ENCODE results near the gene MYO16.

MYO16 gene

GRCh38 chr13:108676620-108677019, 47.2 kb downstream of the MYO16 start:
- no peak for TF ChIP-seq CTCF (IDR thresholded peaks at IDR 0.05; ENCODE audit: low read depth, low read length)
- no peak for DNase-seq (ENCODE audit: extremely low read depth, low read depth)

- DNase-seq (ENCODE audit: extremely low read depth, low read depth) = no peak
- no peak for TF ChIP-seq CTCF (IDR thresholded peaks at IDR 0.05; ENCODE audit: low read depth, low read length)
Observed at GRCh38 chr13:108677806-108678205, 48.4 kb downstream of the MYO16 start.

- no peak for TF ChIP-seq CTCF (IDR thresholded peaks at IDR 0.05; ENCODE audit: low read depth, low read length)
- no peak for DNase-seq (ENCODE audit: extremely low read depth, low read depth)
Observed at GRCh38 chr13:108680011-108680410, 50.6 kb downstream of the MYO16 start.

GRCh38 chr13:108681986-108682575, 52.7 kb downstream of the MYO16 start:
- DNase-seq (ENCODE audit: extremely low read depth, low read depth) = no peak
- no peak for TF ChIP-seq CTCF (IDR thresholded peaks at IDR 0.05; ENCODE audit: low read depth, low read length)

- TF ChIP-seq CTCF (IDR thresholded peaks at IDR 0.05; ENCODE audit: low read depth, low read length) = no peak
- DNase-seq (ENCODE audit: extremely low read depth, low read depth) = no peak
Observed at GRCh38 chr13:108682714-108683113, 53.3 kb downstream of the MYO16 start.

GRCh38 chr13:108686027-108686426, 56.6 kb downstream of the MYO16 start:
- TF ChIP-seq CTCF (IDR thresholded peaks at IDR 0.05; ENCODE audit: low read depth, low read length) = no peak

GRCh38 chr13:108690726-108691125, 61.3 kb downstream of the MYO16 start:
- DNase-seq (ENCODE audit: extremely low read depth, low read depth) = no peak
- no peak for TF ChIP-seq CTCF (IDR thresholded peaks at IDR 0.05; ENCODE audit: low read depth, low read length)

More at GRCh38 chr13:108686027-108686426, 56.6 kb downstream of the MYO16 start:
- no peak for DNase-seq (ENCODE audit: extremely low read depth, low read depth)
